ENCODE measurements around the gene TBCD. TPM values are rescaled to one million over a fixed set of nuclear protein-coding genes. Genes with fewer than 3 reads are reported as not detected.

Gene TBCD
- total RNA-seq, 1 experiment from 2014 or later: 17.4 TPM

DNA sequence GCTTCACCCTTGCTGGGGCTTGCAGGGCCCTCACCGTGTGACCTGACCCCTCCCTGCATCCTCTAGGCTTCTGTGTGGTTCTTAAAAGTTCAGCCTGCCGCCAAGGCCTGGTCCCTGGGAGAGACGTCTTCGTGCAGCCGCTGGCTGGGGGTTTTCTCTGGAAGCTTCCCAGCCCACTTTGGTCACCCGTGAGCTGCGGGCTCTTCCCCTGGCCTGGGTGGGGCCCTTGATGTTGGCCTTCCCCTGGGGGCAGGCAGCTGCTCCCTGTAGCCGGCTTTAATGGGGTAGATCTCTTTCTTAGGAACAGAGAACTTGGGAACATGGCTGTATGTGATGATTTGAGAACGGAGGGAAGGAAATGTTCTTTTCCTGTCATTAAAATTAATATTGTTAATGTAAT, 55.2 kb downstream of the TBCD start:
- DNase-seq (ENCODE audit: extremely low read depth, low read depth): no peak

DNA sequence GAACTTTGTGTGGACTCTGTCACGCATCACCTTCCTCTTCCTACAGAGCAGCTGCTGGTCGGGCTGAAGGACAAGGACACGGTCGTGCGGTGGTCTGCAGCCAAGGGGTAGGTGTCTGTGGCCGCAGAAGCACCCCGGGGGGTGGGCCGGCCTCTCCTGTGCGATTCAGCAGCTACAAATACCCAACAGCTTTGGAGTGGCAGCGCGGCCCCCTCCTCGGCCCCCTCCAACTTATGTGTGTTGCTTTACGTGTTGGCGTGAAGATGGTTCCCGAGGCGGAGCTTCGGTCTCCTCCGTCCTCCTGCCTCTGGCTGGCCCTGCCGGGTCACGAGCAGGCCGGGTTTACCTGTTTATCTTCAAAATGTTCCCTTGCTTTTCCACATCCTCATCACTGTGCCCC, 55.7 kb downstream of the TBCD start:
- DNase-seq (ENCODE audit: extremely low read depth, low read depth): no peak

DNA sequence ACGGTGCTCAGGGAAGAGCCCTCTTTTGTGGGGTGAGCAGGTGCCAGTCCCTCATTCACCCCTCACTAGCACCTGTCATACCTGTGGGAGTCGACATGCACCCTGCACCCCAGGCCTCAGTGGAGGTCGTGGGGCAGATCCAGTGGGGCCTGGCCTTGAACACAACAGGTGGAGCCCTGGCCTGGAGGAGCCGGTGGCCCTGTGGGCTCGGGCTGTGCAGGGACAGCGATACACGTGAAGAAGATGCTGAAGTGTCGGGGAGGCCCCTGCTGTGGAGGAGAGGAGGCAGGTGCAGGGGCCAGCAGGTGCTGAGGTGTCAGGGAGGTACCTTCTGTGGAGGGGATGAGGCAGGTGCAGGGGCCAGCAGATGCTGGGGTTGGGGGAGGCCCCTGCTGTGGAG, 56.1 kb downstream of the TBCD start:
- no peak for DNase-seq (ENCODE audit: extremely low read depth, low read depth)

DNA sequence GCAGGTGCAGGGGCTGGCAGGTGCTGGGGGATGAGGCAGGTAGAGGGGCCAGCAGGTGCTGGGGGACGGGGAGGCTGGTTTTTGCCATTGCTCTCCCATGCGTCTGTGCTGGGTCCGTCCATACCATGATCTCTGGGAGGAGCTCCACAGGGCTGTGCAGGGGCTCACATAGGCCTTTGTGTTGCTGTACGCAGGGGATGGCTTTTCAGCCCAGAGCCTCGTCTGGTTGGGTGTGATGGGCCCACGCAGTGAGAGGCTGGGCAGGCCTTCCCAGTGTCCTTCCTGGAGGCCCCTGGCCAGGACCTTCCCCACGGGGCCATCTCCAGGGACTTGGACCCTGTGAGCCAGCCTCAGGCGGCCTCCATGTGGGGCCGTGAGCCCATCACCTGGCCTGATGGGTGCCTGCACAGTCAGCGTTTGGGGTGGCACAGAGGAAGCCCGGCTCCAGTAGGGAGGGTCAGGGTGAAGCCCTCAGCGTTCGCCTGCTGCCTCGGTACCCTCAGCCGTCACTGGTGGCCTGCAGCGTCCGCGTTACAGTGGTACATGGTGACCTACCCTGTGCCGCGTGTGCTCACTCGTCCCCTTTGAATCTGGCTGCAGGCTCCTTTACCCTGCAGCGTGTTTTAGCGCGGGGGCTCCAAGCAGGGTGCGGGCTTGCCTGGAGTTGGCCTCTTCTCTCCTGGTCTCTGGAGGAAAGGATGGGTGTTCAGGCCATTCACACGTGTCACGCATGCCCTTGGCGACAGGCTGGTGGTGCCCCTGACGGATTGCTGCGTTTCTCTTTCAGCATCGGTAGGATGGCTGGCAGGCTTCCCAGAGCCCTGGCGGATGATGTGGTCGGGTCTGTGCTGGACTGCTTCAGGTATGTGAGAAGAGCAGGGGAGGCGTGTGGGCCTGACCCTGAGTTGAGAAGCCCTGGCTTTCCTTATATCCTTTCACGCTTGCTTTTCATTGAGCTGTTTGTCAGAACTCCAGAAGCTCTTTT, 57.3 kb downstream of the TBCD start:
- no peak for DNase-seq (ENCODE audit: extremely low read depth, low read depth)

DNA sequence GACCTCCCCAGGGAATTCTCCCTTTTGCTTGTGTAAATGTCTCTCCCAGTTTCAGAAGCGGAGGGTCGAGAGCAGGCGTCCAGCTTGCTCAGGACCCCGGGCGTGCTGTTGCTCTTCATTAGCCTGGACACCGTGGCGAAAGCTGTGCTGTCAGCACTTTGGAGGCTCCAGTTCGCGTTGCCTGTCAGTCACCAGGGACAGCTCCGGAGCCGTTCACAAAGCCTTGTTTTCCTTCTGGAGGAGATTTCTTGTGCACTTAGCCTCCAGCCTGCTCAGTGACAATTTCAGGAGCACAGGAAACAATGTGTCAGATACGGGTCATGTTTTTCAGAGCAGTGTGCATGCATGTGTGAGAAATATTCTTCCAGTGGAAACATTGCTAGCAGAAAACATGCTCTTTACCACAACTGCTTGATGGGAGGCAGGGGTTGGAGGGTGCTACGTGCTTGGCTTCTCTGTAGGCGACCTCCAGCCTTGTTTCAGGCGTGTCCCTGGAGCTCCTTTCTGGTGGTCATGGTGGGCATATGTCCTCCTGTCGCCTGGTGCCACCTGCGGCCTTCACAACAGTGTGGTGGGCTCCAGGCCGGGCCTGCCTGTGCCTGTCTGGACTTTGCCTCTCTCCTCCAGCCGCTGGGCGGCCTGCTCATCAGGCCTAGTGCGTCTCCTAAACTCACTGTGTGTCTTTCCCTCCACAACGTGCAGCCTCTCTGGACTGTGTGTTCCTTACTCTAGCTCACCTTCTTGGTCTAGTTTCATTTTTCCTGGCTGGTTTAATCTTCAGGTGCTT, 59.0 kb downstream of the TBCD start:
- no peak for DNase-seq (ENCODE audit: extremely low read depth, low read depth)

DNA sequence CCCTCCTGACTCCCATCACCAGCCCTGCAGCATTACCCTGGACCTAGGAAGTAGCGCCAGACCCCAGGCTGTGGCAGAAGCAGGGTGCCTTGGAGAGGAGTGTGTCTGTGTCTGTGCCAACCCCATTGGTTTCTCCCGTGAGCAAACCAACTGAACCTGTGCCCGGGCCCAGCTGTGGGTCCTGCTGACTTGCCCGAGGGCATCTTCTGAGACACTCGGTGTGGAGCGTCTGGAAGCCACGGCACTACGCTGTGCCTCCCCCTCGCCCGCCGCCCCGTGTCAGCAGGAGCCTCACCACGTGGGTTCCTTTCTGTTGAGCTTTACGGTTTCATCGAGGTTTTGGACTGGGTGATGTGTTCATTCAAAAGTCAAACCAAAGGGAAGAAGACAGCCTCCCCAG, 60.2 kb downstream of the TBCD start:
- DNase-seq (ENCODE audit: extremely low read depth, low read depth): no peak

DNA sequence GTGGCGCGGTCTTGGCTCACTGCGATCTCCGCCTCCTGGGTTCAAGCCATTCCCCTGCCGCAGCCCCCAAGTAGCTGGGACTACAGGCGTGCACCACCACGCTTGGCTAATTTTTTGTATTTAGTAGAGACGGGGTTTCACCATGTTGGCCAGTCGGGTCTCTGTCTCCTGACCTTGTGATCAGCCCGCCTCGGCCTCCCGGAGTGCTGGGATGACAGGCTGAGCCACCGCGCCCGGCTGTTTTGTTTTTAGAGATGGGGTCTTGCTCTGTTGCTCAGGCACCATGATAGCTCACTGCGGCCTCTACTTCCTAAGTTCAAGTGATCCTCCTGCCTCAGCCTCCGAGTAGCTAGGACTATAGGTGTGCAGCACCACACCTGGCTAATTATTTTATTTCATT, 60.7 kb downstream of the TBCD start:
- DNase-seq (ENCODE audit: extremely low read depth, low read depth): no peak

DNA sequence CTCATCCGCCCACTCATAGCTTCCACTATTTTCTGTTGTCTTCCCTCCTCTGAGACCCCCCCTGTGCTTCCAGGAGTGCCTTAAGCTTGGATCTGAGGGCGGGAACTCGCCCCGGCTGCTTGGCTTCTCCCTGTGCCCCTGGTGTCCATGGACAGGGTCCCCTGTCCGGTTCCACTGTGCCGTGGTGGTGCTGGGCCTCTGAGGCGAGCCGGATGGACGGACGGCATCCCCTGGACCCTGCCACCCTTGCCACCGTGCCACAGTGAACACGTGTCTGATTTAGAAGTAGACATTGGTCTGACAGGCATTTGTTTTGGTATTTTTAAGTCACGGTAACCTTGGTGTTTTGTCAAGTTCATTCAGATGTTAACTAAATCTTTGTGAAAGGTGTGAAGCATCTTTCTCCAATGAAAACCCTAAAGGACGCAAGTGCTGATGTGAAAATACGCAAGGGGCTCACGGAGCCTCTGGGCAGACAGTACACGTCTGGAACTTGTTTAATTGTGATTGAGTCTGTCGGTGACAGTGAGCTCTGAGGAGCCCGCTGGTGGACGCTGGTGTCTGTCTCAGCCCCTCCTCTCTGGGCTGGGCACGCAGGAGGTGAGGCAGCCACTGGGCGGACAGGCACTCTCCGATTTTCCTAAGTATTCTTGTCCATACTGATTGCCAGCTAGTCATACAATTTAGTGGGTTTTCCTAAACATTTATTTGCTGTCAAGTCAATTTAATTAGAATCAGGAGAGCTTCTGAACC, 61.6 kb downstream of the TBCD start:
- no peak for DNase-seq (ENCODE audit: extremely low read depth, low read depth)

DNA sequence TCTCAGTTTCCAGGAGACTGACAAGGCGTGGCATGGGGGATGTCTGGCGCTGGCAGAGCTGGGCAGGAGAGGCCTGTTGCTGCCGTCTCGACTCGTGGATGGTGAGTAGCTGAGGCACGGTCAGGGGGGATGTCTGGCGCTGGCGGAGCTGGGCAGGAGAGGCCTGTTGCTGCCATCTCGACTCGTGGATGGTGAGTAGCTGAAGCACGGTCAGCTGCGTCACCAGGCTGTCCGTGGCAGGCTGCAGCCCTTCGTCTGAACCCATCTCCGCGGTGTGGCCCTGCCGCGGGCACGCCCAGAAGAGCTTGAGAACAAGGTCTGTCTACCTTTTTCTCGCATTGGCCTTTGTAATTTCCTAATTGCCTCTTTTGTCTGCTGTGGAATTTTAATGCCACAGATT, 63.0 kb downstream of the TBCD start:
- no peak for DNase-seq (ENCODE audit: extremely low read depth, low read depth)

DNA sequence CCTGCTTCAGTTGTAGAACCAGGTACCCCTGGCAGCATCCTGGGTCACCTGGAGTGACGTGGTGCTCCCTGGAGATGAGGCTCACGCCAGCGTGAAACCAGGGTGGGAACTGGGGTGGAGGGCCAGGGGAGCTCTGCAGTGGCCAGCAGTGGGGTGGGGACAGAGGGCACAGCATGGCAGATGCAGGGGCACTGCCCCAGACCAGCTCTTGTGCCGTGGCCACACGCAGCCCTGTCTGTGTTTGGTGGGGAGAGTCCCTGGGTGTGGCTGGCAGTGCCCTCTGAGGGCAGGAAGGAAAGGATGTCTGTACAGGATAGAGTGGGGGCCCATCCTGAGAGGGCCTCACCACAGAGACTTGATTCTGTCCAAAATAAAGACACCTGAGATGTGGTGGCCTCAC, 63.5 kb downstream of the TBCD start:
- no peak for DNase-seq (ENCODE audit: extremely low read depth, low read depth)

DNA sequence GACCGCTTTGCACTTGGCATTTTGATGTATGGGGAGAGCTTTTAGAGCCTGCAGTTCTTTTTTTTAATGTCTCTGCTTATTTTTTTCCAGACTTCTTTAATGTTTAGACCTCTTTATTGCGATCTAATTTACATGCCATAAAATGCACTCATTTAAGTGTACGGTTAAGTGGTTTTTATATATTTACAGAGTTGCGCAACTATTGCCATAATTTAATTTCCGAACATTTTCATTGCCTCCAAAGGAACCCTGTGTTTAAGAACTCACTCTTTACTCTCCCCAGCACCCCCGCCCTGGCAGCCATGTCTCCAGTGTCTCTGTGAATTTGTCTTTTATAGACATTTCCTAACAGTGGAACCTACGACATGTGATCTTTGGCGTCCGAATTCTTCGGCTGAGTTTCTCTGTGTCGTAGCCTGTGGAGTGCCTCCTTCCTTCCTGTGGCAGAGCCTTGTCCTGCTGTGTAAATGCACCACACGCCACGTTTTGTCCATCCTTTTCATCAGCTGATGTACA, 64.0 kb downstream of the TBCD start:
- no peak for DNase-seq (ENCODE audit: extremely low read depth, low read depth)

DNA sequence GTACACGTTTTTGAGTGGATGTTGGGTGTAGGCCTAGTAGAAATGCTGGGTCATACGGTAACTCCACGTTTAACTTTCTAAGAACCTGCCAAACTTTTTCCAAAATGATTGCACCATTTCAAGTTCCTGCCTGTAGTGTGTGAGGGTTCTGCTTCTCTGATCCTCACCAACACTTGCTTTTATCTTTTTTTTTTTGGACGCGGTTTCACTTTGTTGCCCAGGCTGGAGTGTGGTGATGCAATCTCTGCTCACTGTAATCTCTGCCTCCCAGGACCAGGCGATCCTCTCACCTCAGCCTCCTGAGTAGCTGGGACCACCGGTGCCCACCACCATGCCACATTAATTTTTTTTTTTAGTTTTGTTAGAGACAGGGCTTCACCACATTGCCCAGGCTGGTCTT, 64.5 kb downstream of the TBCD start:
- DNase-seq (ENCODE audit: extremely low read depth, low read depth): no peak

DNA sequence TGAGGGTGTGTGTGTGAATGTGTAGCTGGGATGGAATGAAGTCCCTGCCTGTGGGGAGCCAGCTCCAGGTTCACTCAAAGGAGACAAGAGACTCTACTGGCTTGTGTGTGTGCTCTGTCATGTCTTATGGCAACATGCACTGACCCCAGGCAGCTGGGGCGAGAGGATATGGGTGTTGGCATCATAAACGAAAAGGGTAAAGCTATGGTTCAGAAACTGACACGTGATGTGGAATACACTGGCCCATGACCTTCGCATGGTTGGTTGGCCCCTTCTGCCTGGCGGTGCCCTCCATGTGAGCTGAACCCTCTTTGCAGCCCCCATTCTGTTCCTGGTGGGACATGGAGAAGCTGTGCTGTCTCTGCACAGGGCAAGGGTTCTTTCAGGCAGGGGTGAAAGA, 66.1 kb downstream of the TBCD start:
- DNase-seq (ENCODE audit: extremely low read depth, low read depth): no peak

DNA sequence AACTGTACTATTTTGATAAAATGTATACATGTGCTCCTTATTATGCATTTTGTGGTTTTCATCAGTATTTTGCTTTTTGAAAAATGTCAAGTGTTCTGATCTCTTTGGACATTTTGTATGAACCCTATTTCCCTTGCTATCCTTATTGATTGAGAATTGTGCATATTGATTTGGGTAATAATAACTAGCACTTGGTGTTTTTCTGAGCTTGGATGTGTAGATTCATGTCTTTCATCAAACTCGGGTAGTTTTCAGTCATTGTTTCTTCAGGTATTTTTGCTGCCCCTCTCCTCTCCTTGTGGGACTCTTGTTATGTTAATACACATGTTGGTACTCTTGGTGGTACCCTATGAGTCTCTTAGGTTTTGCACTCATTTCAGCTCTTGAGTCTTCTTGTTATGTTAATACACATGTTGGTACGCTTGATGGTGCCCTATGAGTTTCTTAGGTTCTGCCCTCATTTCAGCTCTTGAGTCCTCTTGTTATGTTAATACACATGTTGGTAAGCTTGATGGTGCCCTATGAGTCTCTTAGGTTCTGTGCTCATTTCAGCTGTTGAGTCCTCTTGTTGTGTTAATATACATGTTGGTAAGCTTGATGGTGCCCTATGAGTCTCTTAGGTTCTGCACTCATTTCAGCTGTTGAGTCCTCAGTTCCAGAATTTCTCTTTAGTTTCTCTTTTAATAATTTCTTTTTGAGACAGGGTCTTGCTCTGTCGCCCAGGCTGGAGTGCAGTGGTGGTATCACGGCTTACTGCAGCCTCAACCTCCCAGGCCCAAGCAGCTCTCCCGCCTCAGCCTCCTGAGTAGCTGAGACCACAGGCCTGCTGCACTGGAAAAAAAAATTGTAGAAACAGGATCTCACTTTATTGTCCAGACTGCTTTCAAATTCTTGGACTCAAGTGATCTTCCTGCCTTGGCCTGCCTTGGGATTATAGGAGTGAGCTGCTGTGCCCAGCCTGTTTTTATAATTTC, 68.7 kb downstream of the TBCD start:
- no peak for DNase-seq (ENCODE audit: extremely low read depth, low read depth)

DNA sequence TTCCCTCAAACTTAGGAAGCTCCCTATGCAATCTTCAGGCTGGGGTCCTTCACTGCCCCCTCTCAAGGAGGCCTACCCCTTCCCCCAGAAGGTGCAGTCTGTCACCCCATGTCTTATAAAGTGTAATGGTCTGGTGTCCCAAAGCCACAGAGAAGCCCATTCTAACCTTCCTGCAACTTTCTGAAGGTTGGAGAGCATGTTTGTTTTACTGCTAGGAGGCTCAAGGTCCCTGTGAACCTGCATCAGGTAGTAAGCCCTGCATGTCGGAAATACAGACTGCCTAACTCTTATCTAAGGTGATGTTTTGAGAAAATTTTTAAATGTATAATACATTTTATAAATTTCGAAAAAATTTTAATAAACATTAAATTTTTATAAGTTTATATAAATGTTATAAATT, 69.7 kb downstream of the TBCD start:
- DNase-seq (ENCODE audit: extremely low read depth, low read depth): no peak

DNA sequence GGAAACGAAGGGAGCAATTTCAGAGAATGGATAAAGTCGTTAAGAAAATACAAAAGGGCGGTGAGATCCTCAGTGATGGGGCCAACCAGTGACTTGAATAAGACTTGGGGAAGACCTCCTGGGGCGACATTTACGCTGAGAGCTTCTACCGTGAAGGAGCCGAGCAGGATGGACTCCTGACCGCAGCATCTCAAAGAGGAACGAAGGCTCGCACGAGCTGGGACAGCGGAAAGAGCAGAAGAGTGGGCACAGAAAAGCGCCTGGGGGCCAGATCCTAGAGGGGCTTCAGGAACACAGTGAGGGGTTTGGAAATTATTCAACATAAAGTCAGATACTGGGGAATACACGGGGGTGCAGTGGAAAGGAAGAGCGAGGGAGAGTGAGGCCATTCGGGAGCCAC, 70.4 kb downstream of the TBCD start:
- DNase-seq (ENCODE audit: extremely low read depth, low read depth): no peak

DNA sequence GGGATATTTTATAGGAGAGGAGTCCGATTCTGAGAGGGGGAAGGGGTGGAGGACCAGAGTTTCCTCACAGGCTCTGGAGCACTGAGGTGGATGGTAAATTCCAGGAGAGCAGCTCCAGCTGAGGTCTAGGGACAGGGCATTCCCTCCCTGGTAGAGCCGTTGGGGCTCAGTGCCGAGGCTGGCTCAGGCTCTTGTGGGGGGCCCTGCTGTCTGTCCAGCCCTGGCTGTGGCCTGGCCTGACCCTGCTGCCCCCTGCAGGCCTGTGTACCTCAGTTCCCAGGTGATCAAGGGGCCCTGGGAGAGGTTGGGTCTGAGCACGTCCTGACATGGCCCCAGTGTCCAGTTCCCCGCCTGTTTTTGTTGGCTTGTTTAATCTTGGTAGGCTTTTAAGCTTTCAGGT, 71.1 kb downstream of the TBCD start:
- no peak for DNase-seq (ENCODE audit: extremely low read depth, low read depth)

DNA sequence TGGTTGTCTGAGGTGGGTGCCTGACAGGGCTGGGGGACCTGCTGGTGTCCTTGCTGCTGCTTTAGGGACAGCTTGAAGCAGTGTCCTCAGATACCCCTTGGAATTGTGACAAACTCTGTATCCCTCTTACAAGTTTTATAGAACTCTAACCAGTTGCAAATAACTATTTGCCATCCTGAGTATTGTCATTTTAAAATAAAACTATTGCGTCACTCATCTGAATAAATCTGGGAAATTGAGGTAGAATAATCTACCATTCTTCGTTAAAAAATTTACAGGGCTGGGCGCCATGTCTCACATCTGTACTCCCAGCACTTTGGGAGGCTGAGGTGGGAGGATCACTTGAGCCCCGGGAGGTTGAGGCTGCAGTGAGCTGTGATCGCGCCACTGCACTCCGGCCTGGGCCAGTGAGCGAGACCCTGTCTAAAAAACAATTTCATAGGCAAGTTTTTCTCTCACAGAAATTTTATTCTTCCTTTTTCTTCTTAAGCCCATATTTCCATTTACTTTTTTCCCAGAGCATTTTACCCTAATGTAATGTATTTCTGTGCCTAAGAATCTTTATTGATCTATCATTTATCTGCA, 73.8 kb downstream of the TBCD start:
- no peak for DNase-seq (ENCODE audit: extremely low read depth, low read depth)

DNA sequence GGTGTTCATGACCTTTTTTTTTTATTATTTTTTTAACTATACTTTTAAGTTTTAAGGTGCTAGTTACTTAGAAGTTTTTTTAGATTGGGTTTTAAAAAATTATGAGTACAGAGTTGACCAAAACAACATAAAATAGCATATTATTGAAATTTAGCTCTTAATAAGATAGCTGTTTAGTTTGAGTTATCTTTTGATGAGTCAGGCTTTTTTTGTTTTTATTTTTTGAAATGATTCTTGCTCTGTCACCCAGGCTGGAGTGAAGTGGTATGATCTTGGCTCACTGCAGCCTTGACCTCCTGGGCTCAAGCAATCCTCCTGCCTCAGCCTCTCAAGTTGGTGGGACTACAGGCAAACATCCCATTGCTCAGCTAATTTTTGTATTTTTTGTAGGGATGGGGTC, 74.3 kb downstream of the TBCD start:
- no peak for DNase-seq (ENCODE audit: extremely low read depth, low read depth)

All from NCI-H460 (cell line).